Esophagus squamous epithelium (tissue), 5 donors: ENCODE results near the gene HSF5. TPM values are rescaled to one million over a fixed set of nuclear protein-coding genes. Genes with fewer than 3 reads are reported as not detected.

Source experiments
- DNase-seq: peaks from one replicate; lab custom pipeline; 2025; lab: John Stamatoyannopoulos, UW
- H3K27ac ChIP-seq, 4 donors: fragments of 200-600 bp; sonication (generic); one replicate each; pipeline ENCODE4 v1.5.1; 2016 to 2019; ENCODE audit warnings: mild to moderate bottlenecking in 1 of 4
- H3K27me3 ChIP-seq, 4 donors: fragments of 200-600 bp; sonication (generic); 1 replicate in 3 of 4; 2 replicates in 1 of 4; pipeline versions ENCODE4 v1.5.1 to v1.6.0; 2017 to 2021; ENCODE audit warnings: antibody characterized with exemption in 1 of 4
- H3K36me3 ChIP-seq, 3 donors: fragments of 200-600 bp; sonication (generic); one replicate each; pipeline ENCODE4 v1.5.1; 2016 to 2019
- H3K4me1 ChIP-seq, 3 donors: fragments of 200-600 bp; sonication (generic); one replicate each; pipeline ENCODE4 v1.5.1; 2017 to 2019
- H3K4me3 ChIP-seq, 4 donors: fragments of 200-600 bp; sonication (generic); 1 replicate in 3 of 4; 2 replicates in 1 of 4; pipeline ENCODE4 v1.5.1; 2016 to 2019; ENCODE audit warnings: mild to moderate bottlenecking in 2 of 4, moderate library complexity in 1 of 4
- H3K9me3 ChIP-seq, 3 donors: fragments of 200-600 bp; sonication (generic); one replicate each; pipeline ENCODE4 v1.5.1; 2016 to 2019
- POLR2A ChIP-seq, 4 donors: fragments of 450-650 bp; IDR thresholded peaks; one replicate each; pipeline ENCODE4 v1.6.1; 2017; ENCODE audit warnings: antibody characterized with exemption in 4 of 4, mild to moderate bottlenecking in 4 of 4, moderate library complexity in 3 of 4
- WGBS, 2 donors: methylation state at CpG; one replicate each; pipeline ENCODE4 v1.1.5; 2018; 5-methylcytosine and 5-hydroxymethylcytosine counted together
- intact Hi-C: fragments of 100-400 bp; cut with DNase I; formaldehyde crosslinking; loops from one replicate; pipeline ENCODE4 v1.15.0; 2022
- total RNA-seq, 4 donors: library from RNA; depleted of rRNA; stranded (reverse); fragments of >200 nt; gene quantifications; one replicate each; pipeline ENCODE4 v1.1.0, GENCODE V29; 2016
- TF ChIP-seq, protein P1 (sequence below), 6 experiments: fragments of 450-650 bp in 4 of 6; fragments of 200-600 bp in 2 of 6; sonication (generic) in 2 of 6; IDR thresholded peaks; one replicate each; pipeline ENCODE4 v1.5.1; 2016 to 2019; ENCODE audit warnings: antibody characterized with exemption in 6 of 6, mild to moderate bottlenecking in 4 of 6, moderate library complexity in 4 of 6
- donor health status: DM: yes; HTN: yes; CAD: no.

Gene HSF5
- total RNA-seq, 4 donors from 2014 or later: under 0.01 TPM; not detected in 3

GRCh38 chr17:58379511-58379824 lies 108.7 kb downstream of the HSF5 start:
- Histone ChIP-seq H3K4me1 (peaks cover 3 to 44% (median 4%) of the 10 kb centered on the region in 3 donors), H3K4me3 (no peak overlapping the region), H3K9me3 (no peaks in the 10 kb centered on the region), H3K27ac (no peak overlapping the region), H3K36me3 (no peaks in the 10 kb centered on the region), H3K27me3 (no peaks in the 10 kb centered on the region)
- intact Hi-C loops: no loop called here
- no peak for TF ChIP-seq POLR2A (IDR thresholded peaks at IDR 0.05)
- TF ChIP-seq, protein P1, sequence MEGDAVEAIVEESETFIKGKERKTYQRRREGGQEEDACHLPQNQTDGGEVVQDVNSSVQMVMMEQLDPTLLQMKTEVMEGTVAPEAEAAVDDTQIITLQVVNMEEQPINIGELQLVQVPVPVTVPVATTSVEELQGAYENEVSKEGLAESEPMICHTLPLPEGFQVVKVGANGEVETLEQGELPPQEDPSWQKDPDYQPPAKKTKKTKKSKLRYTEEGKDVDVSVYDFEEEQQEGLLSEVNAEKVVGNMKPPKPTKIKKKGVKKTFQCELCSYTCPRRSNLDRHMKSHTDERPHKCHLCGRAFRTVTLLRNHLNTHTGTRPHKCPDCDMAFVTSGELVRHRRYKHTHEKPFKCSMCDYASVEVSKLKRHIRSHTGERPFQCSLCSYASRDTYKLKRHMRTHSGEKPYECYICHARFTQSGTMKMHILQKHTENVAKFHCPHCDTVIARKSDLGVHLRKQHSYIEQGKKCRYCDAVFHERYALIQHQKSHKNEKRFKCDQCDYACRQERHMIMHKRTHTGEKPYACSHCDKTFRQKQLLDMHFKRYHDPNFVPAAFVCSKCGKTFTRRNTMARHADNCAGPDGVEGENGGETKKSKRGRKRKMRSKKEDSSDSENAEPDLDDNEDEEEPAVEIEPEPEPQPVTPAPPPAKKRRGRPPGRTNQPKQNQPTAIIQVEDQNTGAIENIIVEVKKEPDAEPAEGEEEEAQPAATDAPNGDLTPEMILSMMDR (IDR thresholded peaks at IDR 0.05): no peak
- DNase-seq: no peak
- 73 to 84% methylated on average over 3 of the region's 3 CpGs for WGBS, 2 donors

DNA sequence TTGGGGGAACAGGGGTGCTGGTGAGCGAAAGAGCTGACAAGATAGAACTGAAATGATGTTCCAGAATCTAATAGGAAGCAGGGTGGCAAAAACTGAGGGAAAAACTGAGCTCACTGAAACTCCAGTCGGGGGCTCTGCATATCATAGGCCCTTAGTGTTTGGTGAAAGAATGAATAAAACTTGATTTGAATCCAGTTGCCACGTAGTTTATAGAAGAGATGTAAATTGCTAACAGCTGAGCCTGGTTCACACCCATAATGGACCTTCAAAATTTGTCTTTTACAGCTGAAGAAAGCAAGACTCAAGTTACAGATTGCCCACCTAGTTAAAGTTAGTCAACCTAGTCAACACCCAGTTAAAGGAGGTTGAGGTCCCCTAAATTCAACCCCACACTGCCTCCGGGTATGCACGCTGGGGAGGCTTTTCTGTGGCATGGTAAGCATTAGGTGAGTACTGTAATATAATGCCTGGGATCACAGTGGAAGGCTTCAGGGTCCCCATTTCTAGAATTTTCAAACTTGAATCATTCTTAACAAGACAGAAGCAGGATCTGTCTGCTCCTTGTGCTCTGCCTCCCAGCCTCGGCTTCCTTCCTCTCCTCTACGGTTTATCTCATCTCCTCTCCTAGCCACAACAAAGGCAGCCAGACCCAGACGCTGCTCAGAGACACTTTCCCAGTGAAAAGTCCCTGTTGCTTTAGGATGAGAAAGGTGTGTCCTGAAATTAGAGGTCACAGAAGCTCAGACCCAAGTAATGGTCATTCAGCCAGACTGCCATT lies 109.3 kb downstream of the HSF5 start:
- WGBS, 2 donors: 65 to 72% methylated on average over 7 to 8 of the region's 8 CpGs
- Histone ChIP-seq H3K36me3 (no peaks in the 10 kb centered on the region), H3K9me3 (no peaks in the 10 kb centered on the region), H3K27me3 (no peaks in the 10 kb centered on the region), H3K4me3 (no peak overlapping the region), H3K4me1 (peaks cover 3 to 39% (median 4%) of the 10 kb centered on the region in 3 donors), H3K27ac (no peak overlapping the region)
- DNase-seq: no peak
- intact Hi-C loops: no loop called here
- TF ChIP-seq, protein P1 (IDR thresholded peaks at IDR 0.05): no peak
- no peak for TF ChIP-seq POLR2A (IDR thresholded peaks at IDR 0.05)

- Histone ChIP-seq H3K27me3 (no peaks in the 10 kb centered on the region), H3K4me3 (no peak overlapping the region), H3K4me1 (peaks cover 3 to 34% (median 4%) of the 10 kb centered on the region in 3 donors), H3K36me3 (peaks cover 0 to 3% (median 0%) of the 10 kb centered on the region in 3 donors), H3K9me3 (no peaks in the 10 kb centered on the region), H3K27ac (peak overlapping the region in 3 of 4 donors; percentile 40 to 78 (median 59))
- intact Hi-C loops: no loop called here
- no peak for TF ChIP-seq POLR2A (IDR thresholded peaks at IDR 0.05)
- TF ChIP-seq, protein P1 (IDR thresholded peaks at IDR 0.05): no peak
- DNase-seq: no peak
- WGBS, 2 donors: 83 to 88% methylated on average over 4 to 5 of the region's 5 CpGs
Measured at GRCh38 chr17:58377661-58378060, 110.5 kb downstream of the HSF5 start.

DNA sequence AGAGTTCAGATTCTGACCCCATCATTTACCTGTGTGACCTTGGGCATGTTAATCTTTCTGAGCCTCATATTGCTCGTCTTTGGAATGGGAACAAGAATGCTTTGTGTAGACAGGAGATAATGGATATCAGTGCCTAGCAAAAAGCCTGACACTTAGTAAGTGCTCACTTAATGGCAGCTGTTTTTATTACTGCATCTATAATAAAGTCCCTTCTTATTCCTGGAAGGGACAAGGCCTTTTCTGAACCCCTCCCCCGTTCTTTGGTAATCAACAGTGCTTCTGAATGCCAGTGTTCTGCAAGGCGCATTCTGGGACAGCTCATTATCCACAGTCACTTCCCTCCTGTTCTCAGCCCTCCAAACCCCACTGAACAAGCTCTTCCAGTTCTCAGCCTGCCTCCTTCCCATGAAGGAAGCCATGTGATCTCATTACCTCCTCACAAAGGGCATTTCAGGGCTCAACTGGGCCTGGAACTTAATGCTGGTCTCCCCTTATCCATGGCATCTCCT lies 111.1 kb downstream of the HSF5 start:
- H3K27ac ChIP-seq: peak overlapping the region in 3 of 4 donors; percentile 60 to 78 (median 65)
- peaks cover 0 to 9% (median 0%) of the 10 kb centered on the region in 3 donors for H3K36me3 ChIP-seq
- H3K4me3 ChIP-seq: no peak overlapping the region
- no peaks in the 10 kb centered on the region for H3K9me3 ChIP-seq
- TF ChIP-seq POLR2A (IDR thresholded peaks at IDR 0.05): no peak
- TF ChIP-seq, protein P1 (IDR thresholded peaks at IDR 0.05): no peak
- H3K27me3 ChIP-seq: no peaks in the 10 kb centered on the region
- intact Hi-C loops: no loop called here
- 57 to 58% methylated on average over 2 to 3 of the region's 3 CpGs for WGBS, 2 donors
- H3K4me1 ChIP-seq: peaks cover 3 to 31% (median 4%) of the 10 kb centered on the region in 3 donors
- no peak for DNase-seq

- peaks cover 3 to 32% (median 4%) of the 10 kb centered on the region in 3 donors for H3K4me1 ChIP-seq
Measured at GRCh38 chr17:58376472-58377000, 111.7 kb downstream of the HSF5 start.

More at GRCh38 chr17:58376472-58377000, 111.7 kb downstream of the HSF5 start:
- peaks cover 0 to 10% (median 0%) of the 10 kb centered on the region in 3 donors for H3K36me3 ChIP-seq
- 64 to 72% methylated on average over 4 of the region's 4 CpGs for whole genome bisulfite sequencing, 2 donors
- H3K4me3 ChIP-seq: no peak overlapping the region
- intact Hi-C loops: no loop called here
- peak overlapping the region in 3 of 4 donors; percentile 60 to 78 (median 65) for H3K27ac ChIP-seq
- H3K27me3 ChIP-seq: no peaks in the 10 kb centered on the region
- no peak for DNase-seq
- no peak for TF ChIP-seq POLR2A (IDR thresholded peaks at IDR 0.05)
- TF ChIP-seq, protein P1 (IDR thresholded peaks at IDR 0.05): no peak
- H3K9me3 ChIP-seq: no peaks in the 10 kb centered on the region
